Astrocyte (in vitro differentiated cells and primary cell): ENCODE results near the gene AZU1. TPM values are rescaled to one million over a fixed set of nuclear protein-coding genes. Genes with fewer than 3 reads are reported as not detected.

Source experiments
- DNase-seq: peaks from one replicate; pipeline ENCODE4 v3.0.0-alpha.2; 2010; ENCODE audit warnings: low read depth
- FAIRE-seq: peaks from 2 replicates; lab custom pipeline; 2011; peaks lifted over from hg19 to GRCh38; lab: Jason Lieb, UNC
- H2AFZ ChIP-seq: 2 replicates; pipeline ENCODE4 v1.6.0; 2012; ENCODE audit warnings: low read depth, low read length, inconsistent platforms
- H3K27ac ChIP-seq: 2 replicates; pipeline ENCODE4 v1.5.1; 2011; ENCODE audit warnings: low read depth, low read length, inconsistent platforms
- H3K27me3 ChIP-seq: 2 replicates; pipeline ENCODE4 v1.6.0; 2011; ENCODE audit warnings: low read length, inconsistent platforms; ENCODE audit not compliant: insufficient read depth
- H3K36me3 ChIP-seq: 2 replicates; pipeline ENCODE4 v1.5.1; 2011; ENCODE audit warnings: low read length, inconsistent platforms; ENCODE audit not compliant: insufficient read depth
- H3K4me1 ChIP-seq: 2 replicates; pipeline ENCODE4 v1.5.1; 2011; ENCODE audit warnings: low read length, inconsistent platforms; ENCODE audit not compliant: insufficient read depth
- H3K4me2 ChIP-seq: 2 replicates; pipeline ENCODE4 v1.6.0; 2012; ENCODE audit warnings: low read length, inconsistent platforms
- H3K4me3 ChIP-seq: 2 replicates; pipeline ENCODE4 v1.5.1; 2011; ENCODE audit warnings: low read depth, mild to moderate bottlenecking, low read length, inconsistent platforms; ENCODE audit not compliant: insufficient read depth
- H3K79me2 ChIP-seq: 2 replicates; pipeline ENCODE4 v1.6.0; 2012; ENCODE audit warnings: mild to moderate bottlenecking, low read length, inconsistent platforms; ENCODE audit not compliant: insufficient read depth
- H3K9ac ChIP-seq: 2 replicates; pipeline ENCODE4 v1.6.0; 2012; ENCODE audit warnings: mild to moderate bottlenecking, low read length, inconsistent platforms
- H3K9me3 ChIP-seq: 2 replicates; pipeline ENCODE4 v1.5.1; 2012; ENCODE audit warnings: low read depth, mild to moderate bottlenecking, low read length, inconsistent platforms; ENCODE audit not compliant: insufficient read depth
- H4K20me1 ChIP-seq: 2 replicates; pipeline ENCODE4 v1.6.0; 2012; ENCODE audit warnings: low read length, inconsistent platforms; ENCODE audit not compliant: insufficient read depth
- H3K27ac Mint-ChIP-seq: one replicate; pipeline ENCODE4 v1.8.0; 2021; ENCODE audit warnings: mild to moderate bottlenecking, mixed read lengths; ENCODE audit not compliant: unreplicated experiment
- H3K27me3 Mint-ChIP-seq: one replicate; pipeline ENCODE4 v1.8.0; 2021; ENCODE audit warnings: low read depth, mixed read lengths; ENCODE audit not compliant: unreplicated experiment
- H3K36me3 Mint-ChIP-seq: one replicate; pipeline ENCODE4 v1.8.0; 2021; ENCODE audit warnings: low read depth, mixed read lengths; ENCODE audit not compliant: unreplicated experiment
- H3K4me1 Mint-ChIP-seq: one replicate; pipeline ENCODE4 v1.8.0; 2021; ENCODE audit warnings: low read depth, mixed read lengths; ENCODE audit not compliant: unreplicated experiment
- H3K4me3 Mint-ChIP-seq: one replicate; pipeline ENCODE4 v1.8.0; 2021; ENCODE audit warnings: mild to moderate bottlenecking, moderate library complexity, mixed read lengths; ENCODE audit not compliant: unreplicated experiment
- H3K9me3 Mint-ChIP-seq: one replicate; pipeline ENCODE4 v1.8.0; 2021; ENCODE audit warnings: mild to moderate bottlenecking, mixed read lengths; ENCODE audit not compliant: unreplicated experiment
- EZH2 ChIP-seq: IDR thresholded peaks from 2 replicates; pipeline ENCODE4 v1.6.1; 2012; ENCODE audit warnings: mild to moderate bottlenecking, low read length, inconsistent platforms; ENCODE audit not compliant: insufficient read depth
- total RNA-seq: library from RNA; stranded (reverse); gene quantifications from 2 replicates; pipeline ENCODE4 v1.2.1, GENCODE V29; 2021
- TF ChIP-seq, protein P1 (sequence below): IDR thresholded peaks from 2 replicates; pipeline ENCODE4 v1.5.1; 2011; ENCODE audit warnings: low read depth, mild to moderate bottlenecking, inconsistent platforms, low read length, moderate library complexity; ENCODE audit not compliant: insufficient read depth

AZU1 gene
- total RNA-seq, 1 donor from 2014 or later: 1.00 TPM

DNA sequence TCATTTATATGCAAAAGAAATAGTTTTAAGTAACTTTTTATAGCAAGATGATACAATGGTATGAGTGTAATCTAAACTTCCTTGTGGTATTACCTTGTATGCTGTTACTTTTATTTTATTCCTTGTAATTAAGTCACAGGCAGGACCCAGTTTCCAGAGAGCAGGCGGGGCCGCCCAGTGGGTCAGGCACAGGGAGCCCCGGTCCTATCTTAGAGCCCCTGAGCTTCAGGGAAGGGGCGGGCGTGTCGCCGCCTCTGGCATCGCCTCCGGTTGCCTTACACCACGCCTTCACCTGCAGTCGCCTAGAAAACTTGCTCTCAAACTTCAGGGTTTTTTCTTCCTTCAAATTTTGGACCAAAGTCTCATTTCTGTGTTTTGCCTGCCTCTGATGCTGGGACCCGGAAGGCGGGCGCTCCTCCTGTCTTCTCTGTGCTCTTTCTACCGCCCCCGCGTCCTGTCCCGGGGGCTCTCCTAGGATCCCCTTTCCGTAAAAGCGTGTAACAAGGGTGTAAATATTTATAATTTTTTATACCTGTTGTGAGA is 16.1 kb upstream of the AZU1 start:
- Histone ChIP-seq H3K9me3 (no peaks in the 10 kb centered on the region), H3K79me2 (peaks cover 41% of the 10 kb centered on the region), H3K27ac (no peak overlapping the region), H3K36me3 (peaks cover 32% of the 10 kb centered on the region), H3K4me3 (no peak overlapping the region), H3K27me3 (no peaks in the 10 kb centered on the region), H4K20me1 (peaks cover 66% of the 10 kb centered on the region), H3K9ac (no peak overlapping the region), H3K4me1 (no peaks in the 10 kb centered on the region), H2AFZ (no peak overlapping the region), H3K4me2 (no peak overlapping the region)
- no peaks in the 10 kb centered on the region for H3K27me3 Mint-ChIP-seq
- no peak overlapping the region for H3K27ac Mint-ChIP-seq
- H3K4me1 Mint-ChIP-seq: no peaks in the 10 kb centered on the region
- peaks cover 14% of the 10 kb centered on the region for H3K36me3 Mint-ChIP-seq
- DNase-seq (no peak), FAIRE-seq (no peak)
- H3K9me3 Mint-ChIP-seq: no peaks in the 10 kb centered on the region
- TF ChIP-seq, protein P1, sequence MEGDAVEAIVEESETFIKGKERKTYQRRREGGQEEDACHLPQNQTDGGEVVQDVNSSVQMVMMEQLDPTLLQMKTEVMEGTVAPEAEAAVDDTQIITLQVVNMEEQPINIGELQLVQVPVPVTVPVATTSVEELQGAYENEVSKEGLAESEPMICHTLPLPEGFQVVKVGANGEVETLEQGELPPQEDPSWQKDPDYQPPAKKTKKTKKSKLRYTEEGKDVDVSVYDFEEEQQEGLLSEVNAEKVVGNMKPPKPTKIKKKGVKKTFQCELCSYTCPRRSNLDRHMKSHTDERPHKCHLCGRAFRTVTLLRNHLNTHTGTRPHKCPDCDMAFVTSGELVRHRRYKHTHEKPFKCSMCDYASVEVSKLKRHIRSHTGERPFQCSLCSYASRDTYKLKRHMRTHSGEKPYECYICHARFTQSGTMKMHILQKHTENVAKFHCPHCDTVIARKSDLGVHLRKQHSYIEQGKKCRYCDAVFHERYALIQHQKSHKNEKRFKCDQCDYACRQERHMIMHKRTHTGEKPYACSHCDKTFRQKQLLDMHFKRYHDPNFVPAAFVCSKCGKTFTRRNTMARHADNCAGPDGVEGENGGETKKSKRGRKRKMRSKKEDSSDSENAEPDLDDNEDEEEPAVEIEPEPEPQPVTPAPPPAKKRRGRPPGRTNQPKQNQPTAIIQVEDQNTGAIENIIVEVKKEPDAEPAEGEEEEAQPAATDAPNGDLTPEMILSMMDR: no peak
- no peak for TF ChIP-seq EZH2
- no peak overlapping the region for H3K4me3 Mint-ChIP-seq

DNA sequence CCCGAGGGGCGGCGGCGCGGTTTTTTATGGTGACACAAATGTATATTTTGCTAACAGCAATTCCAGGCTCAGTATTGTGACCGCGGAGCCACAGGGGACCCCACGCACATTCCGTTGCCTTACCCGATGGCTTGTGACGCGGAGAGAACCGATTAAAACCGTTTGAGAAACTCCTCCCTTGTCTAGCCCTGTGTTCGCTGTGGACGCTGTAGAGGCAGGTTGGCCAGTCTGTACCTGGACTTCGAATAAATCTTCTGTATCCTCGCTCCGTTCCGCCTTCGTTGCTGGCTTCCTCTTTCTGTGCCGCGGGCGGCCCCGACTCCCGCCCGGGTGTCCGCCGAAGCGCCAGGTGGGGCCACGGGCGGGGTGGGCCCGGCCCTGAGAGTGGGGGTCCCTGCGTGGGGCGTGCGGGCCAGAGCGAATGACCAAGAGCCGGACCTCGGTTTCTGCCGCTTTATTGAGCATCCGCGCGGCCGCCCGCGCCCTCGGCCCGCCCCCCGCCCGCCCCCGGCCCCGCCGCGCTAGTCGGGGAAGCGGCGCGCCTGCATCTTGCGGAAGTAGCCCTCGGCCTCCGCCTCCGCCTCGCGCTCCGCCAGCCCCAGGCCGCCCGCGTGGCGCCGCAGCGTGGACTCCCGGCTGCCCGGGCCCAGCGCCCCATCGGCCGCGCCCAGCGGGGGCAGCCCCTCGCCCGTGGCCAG is 15.4 kb upstream of the AZU1 start:
- Histone ChIP-seq H2AFZ (no peak overlapping the region), H4K20me1 (peaks cover 60% of the 10 kb centered on the region), H3K36me3 (peaks cover 26% of the 10 kb centered on the region), H3K4me1 (no peaks in the 10 kb centered on the region), H3K4me3 (no peak overlapping the region), H3K27me3 (no peaks in the 10 kb centered on the region), H3K9ac (no peak overlapping the region), H3K27ac (no peak overlapping the region), H3K9me3 (no peaks in the 10 kb centered on the region), H3K4me2 (no peak overlapping the region), H3K79me2 (peaks cover 35% of the 10 kb centered on the region)
- FAIRE-seq (no peak), DNase-seq (no peak)
- no peak for TF ChIP-seq EZH2
- TF ChIP-seq, protein P1: no peak
- H3K9me3 Mint-ChIP-seq: no peaks in the 10 kb centered on the region
- no peaks in the 10 kb centered on the region for H3K27me3 Mint-ChIP-seq
- H3K4me1 Mint-ChIP-seq: no peaks in the 10 kb centered on the region
- H3K27ac Mint-ChIP-seq: no peak overlapping the region
- peaks cover 13% of the 10 kb centered on the region for H3K36me3 Mint-ChIP-seq
- H3K4me3 Mint-ChIP-seq: no peak overlapping the region

DNA sequence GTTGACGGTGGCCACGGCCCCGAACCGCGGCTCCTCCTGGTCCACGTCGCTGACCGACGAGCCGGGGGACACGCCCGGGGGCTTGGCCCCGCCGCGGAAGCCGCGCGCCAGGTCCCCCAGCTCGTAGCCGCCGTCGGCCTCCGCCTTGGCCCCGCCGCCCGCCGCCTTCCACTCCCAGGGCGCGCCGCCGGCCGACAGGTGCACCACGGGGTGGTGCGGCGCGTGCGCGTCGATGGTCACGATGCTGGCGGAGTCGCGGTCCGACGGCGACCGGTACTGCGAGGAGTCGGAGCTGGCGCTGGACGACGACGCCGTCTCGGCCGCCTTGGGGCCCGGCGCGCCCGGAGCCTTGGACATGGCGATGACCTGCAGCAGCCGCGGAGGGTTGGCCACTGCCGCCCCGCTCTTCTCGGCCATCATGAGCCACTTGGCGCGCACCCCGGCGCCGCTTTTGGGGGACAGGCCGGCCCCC is 14.9 kb upstream of the AZU1 start:
- no peak for FAIRE-seq
- no peak overlapping the region for H3K4me3 Mint-ChIP-seq
- H3K9me3 ChIP-seq: no peaks in the 10 kb centered on the region
- no peaks in the 10 kb centered on the region for H3K27me3 ChIP-seq
- peaks cover 54% of the 10 kb centered on the region for H4K20me1 ChIP-seq
- H3K4me1 ChIP-seq: no peaks in the 10 kb centered on the region
- no peak overlapping the region for H3K27ac Mint-ChIP-seq
- TF ChIP-seq, protein P1: no peak
- TF ChIP-seq EZH2: no peak
- H3K9me3 Mint-ChIP-seq: no peaks in the 10 kb centered on the region
- H3K4me2 ChIP-seq: no peak overlapping the region
- H3K79me2 ChIP-seq: peaks cover 29% of the 10 kb centered on the region
- H3K27ac ChIP-seq: no peak overlapping the region
- no peak overlapping the region for H3K9ac ChIP-seq
- H3K4me3 ChIP-seq: no peak overlapping the region
- no peak for DNase-seq
- H3K4me1 Mint-ChIP-seq: no peaks in the 10 kb centered on the region
- no peaks in the 10 kb centered on the region for H3K27me3 Mint-ChIP-seq
- peaks cover 20% of the 10 kb centered on the region for H3K36me3 ChIP-seq
- no peak overlapping the region for H2AFZ ChIP-seq
- H3K36me3 Mint-ChIP-seq: peaks cover 8% of the 10 kb centered on the region
